NK-92 (cell line): ENCODE measurements around the gene ZNF552.

Source experiments
- DNase-seq: peaks from one replicate; lab custom pipeline; 2025; ENCODE audit not compliant: unreplicated experiment; lab: John Stamatoyannopoulos, UW

ZNF552 gene

GRCh38 chr19:57779220-57779845 lies 35.4 kb downstream of the ZNF552 start:
- DNase-seq: no peak

- DNase-seq: no peak
Observed at GRCh38 chr19:57778336-57778735, 36.4 kb downstream of the ZNF552 start.

GRCh38 chr19:57776764-57777296 lies 37.9 kb downstream of the ZNF552 start:
- no peak for DNase-seq

GRCh38 chr19:57773488-57773887 lies 41.2 kb downstream of the ZNF552 start:
- no peak for DNase-seq

DNA sequence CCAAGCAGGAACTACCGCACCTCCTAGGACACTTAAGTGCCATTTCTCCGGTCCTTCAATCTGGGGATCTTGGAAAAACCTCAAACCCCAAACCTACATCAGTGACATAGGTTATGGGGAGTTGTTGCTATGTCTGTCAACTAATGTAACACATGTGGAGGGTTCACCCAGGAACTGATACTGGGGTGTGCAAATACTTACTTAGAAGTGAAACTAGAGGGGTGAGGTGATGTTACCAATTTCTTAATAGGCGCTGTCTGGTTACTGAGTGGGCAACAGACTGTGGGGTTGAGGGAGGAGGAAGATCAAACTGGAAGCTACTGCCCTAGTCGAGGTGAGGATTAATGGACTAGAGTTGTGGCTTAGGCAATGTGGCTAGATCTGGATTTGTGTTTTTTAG lies 43.3 kb downstream of the ZNF552 start:
- DNase-seq: no peak

DNA sequence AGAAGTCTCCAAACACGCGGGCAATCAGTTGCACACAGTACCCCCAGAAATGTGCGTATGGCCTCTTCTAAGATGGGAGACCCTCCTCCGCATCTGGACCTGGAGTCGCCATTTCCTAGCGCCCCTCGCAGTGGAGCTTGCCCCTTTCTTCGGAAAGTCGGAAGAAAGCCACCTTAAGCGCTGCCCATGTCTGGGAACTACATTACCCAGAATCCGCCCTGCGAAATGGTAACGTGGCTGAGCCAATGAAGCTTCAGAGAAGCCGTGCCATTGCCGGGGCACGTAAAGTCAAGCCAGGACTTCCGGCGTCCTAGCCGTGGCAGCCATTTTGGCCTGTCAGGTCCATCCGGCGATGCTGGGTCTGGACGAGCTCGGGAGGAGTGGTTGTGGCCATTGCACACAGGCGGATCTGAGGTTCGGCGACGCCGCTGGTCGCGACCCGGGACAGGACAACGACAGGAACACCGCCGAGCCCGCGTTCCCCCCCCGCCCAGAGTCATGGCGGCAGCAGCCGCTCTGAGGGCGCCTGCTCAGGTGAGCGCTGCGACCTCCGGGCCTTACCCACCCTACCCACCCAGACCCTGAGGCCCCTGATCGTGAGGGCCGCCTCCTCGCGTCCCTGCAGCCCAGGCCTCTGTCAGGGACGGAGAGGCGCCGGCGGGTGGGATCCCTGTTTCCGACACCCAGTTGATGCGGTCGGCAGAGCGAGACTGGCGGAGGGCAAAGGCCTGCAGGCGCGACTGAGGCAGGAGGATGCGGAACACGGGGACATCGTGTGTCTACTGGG lies 45.2 kb downstream of the ZNF552 start, which contains the start of gene ZNF586:
Gene ZNF586, plus strand, starts transcription at position 332 of the 787 bp plus-strand sequence. Its CDS starts 167 bp downstream, at position 499.
- DNase-seq: no peak

DNA sequence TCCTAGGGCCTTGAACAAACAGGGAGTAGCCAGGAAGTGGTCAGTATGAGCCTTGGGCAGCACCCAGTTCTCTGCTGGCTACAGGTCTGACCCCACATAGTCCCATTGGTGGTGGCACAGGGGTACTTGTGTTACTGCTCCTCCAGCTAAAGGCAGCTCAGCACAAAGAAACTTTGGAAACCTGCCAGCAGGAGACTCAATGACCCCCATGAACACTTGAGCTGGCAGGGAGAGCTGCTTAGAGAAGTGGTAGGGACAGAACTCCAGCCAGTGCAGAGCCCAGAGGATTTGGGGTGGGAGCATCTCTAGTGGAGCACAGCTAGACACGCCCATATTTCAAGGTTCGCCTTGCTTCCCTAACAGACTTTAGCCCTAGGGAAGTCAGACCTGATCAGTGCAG lies 55.6 kb downstream of the ZNF552 start:
- no peak for DNase-seq

DNA sequence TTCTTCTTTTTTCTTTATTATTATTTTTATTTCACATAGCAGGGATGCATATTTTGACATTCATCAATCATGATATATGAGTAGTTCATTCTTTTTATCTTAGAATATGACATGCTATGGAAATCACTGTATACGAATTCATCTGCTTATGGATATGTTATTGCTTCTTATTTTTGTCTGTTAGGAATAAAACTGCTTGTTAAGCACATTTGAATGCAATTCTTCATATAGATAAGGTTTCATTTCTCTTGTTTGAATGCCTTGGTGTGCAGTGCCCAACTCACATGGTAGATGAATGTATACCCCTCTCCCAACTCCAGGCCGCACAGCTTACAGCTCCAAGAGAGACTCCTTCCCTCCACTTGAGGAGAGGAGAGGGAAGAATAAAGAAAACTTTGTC lies 56.8 kb downstream of the ZNF552 start:
- DNase-seq: no peak
